Activated CD4-positive, alpha-beta memory T cell treated with anti-CD3 and anti-CD28 coated beads, Interleukin-2, amount 10 ng/mL, durations not matched to agents 7 days and 5 days (primary cell): Measurements from ENCODE around the gene MSL2. TPM values are rescaled to one million over a fixed set of nuclear protein-coding genes. Genes with fewer than 3 reads are reported as not detected.
"Not testable (repeated sequence)": the region's sequence is repeated elsewhere in the genome, so short reads cannot be mapped to it uniquely, and the experiment has no call there.

Experiments used
- CTCF ChIA-PET: fragments of 350-600 bp; sonication (Branson Sonifier 250); formaldehyde crosslinking; loops from one replicate; lab custom pipeline; 2021; ENCODE audit warnings: antibody characterized with exemption, inconsistent platforms; lab: Charles Lee
- POLR2A ChIA-PET: fragments of 350-600 bp; sonication (Branson Sonifier 250); formaldehyde crosslinking; loops from one replicate; lab custom pipeline; 2021; ENCODE audit warnings: antibody characterized with exemption; lab: Charles Lee
- DNase-seq: peaks from one replicate; pipeline ENCODE4 v3.0.0-alpha.2; 2020
- H3K27ac Mint-ChIP-seq: one replicate; pipeline ENCODE4 v1.8.0; 2021; ENCODE audit warnings: mild to moderate bottlenecking, mixed read lengths
- H3K27me3 Mint-ChIP-seq: one replicate; pipeline ENCODE4 v1.8.0; 2021; ENCODE audit warnings: mixed read lengths
- H3K36me3 Mint-ChIP-seq: one replicate; pipeline ENCODE4 v1.8.0; 2021; ENCODE audit warnings: low read depth, mixed read lengths
- H3K4me1 Mint-ChIP-seq: one replicate; pipeline ENCODE4 v1.8.0; 2021; ENCODE audit warnings: mixed read lengths
- H3K4me3 Mint-ChIP-seq: one replicate; pipeline ENCODE4 v1.8.0; 2021; ENCODE audit warnings: mild to moderate bottlenecking, mixed read lengths
- H3K9me3 Mint-ChIP-seq: one replicate; pipeline ENCODE4 v1.8.0; 2021; ENCODE audit warnings: mixed read lengths
- total RNA-seq, 2 experiments: library from RNA; stranded (reverse); gene quantifications; one replicate each; pipeline ENCODE4 v1.2.3, GENCODE V29; 2021

The MSL2 gene
- total RNA-seq, 2 experiments from 2014 or later = 57.4 to 63.9 TPM

GRCh38 chr3:136198462-136199078 is 2.4 kb upstream of the MSL2 start:
- not testable (repeated sequence) for DNase-seq, H3K27ac Mint-ChIP-seq, H3K9me3 Mint-ChIP-seq, H3K4me3 Mint-ChIP-seq, H3K27me3 Mint-ChIP-seq
- ChIA-PET CTCF (interaction anchor here (0.6 to 6.2 kb wide), 5 partner anchors 52 to 817 kb away, joined by 3 to 61 read pairs (median 4); partner anchors contain the start of genes PCCB and STAG1), POLR2A (interaction anchor here (2.6 to 4.9 kb wide), 2 partner anchors 51 to 554 kb away, joined by 53 to 92 read pairs; partner anchors contain the start of genes PCCB and STAG1)
- Mint-ChIP-seq H3K36me3 (peaks cover 32% of the 10 kb centered on the region), H3K4me1 (peaks cover 17% of the 10 kb centered on the region)

GRCh38 chr3:136197159-136197793 is 1.1 kb upstream of the MSL2 start:
- ChIA-PET POLR2A (interaction anchor here (1.0 to 5.5 kb wide), 12 partner anchors 9 to 1712 kb away, joined by 3 to 92 read pairs (median 8); partner anchors contain the start of genes ANAPC13, CEP63, NCK1 and PCCB), CTCF (interaction anchor here (0.5 to 6.2 kb wide), 15 partner anchors 11 to 1810 kb away, joined by 3 to 61 read pairs (median 3); partner anchors contain the start of genes PCCB and STAG1)
- no peaks in the 10 kb centered on the region for H3K9me3 Mint-ChIP-seq

GRCh38 chr3:136196401-136197158 is 445 bp upstream of the MSL2 start:
- H3K4me1 Mint-ChIP-seq = peaks cover 32% of the 10 kb centered on the region
- POLR2A ChIA-PET = interaction anchor here (0.8 to 5.5 kb wide), 20 partner anchors 8 to 1711 kb away, joined by 3 to 92 read pairs (median 4); partner anchors contain the start of genes ANAPC13, CEP63, NCK1 and PCCB
- peak overlapping the region; percentile 97 for H3K27ac Mint-ChIP-seq
- DNase-seq = peak; percentile 99
- peaks cover 2% of the 10 kb centered on the region for H3K27me3 Mint-ChIP-seq
- H3K4me3 Mint-ChIP-seq = peak overlapping the region; percentile 98
- no peaks in the 10 kb centered on the region for H3K9me3 Mint-ChIP-seq
- peaks cover 49% of the 10 kb centered on the region for H3K36me3 Mint-ChIP-seq
- CTCF ChIA-PET = interaction anchor here (0.5 to 6.2 kb wide), 12 partner anchors 54 to 836 kb away, joined by 3 to 61 read pairs (median 3); partner anchors contain the start of genes PCCB and STAG1

More at GRCh38 chr3:136197159-136197793, 1.1 kb upstream of the MSL2 start:
- Mint-ChIP-seq H3K4me3 (peak overlapping the region; percentile 98), H3K36me3 (peaks cover 43% of the 10 kb centered on the region), H3K27me3 (peaks cover 2% of the 10 kb centered on the region), H3K27ac (peak overlapping the region; percentile 97), H3K4me1 (peaks cover 25% of the 10 kb centered on the region)
- DNase-seq = no peak

- peak; percentile 64 for DNase-seq
- Mint-ChIP-seq H3K9me3 (no peaks in the 10 kb centered on the region), H3K36me3 (peaks cover 58% of the 10 kb centered on the region), H3K27ac (peak overlapping the region; percentile 97), H3K4me3 (peak overlapping the region; percentile 98), H3K4me1 (peaks cover 43% of the 10 kb centered on the region), H3K27me3 (peaks cover 2% of the 10 kb centered on the region)
- ChIA-PET POLR2A (interaction anchor here (0.8 to 5.5 kb wide), 14 partner anchors 9 to 724 kb away, joined by 3 to 92 read pairs (median 6); partner anchors contain the start of genes NCK1, PCCB and STAG1), CTCF (interaction anchor here (0.7 to 6.2 kb wide), 7 partner anchors 13 to 820 kb away, joined by 3 to 61 read pairs (median 4); partner anchors contain the start of genes PCCB and STAG1)
These were observed 674 bp downstream of the MSL2 start for GRCh38 chr3:136195258-136196063.

GRCh38 chr3:136194409-136195257 is 1.5 kb downstream of the MSL2 start:
- H3K4me1 Mint-ChIP-seq = peaks cover 52% of the 10 kb centered on the region
- DNase-seq = peak; percentile 67
- ChIA-PET POLR2A (interaction anchor here (0.8 to 5.5 kb wide), 9 partner anchors 8 to 666 kb away, joined by 3 to 92 read pairs (median 8); partner anchors contain the start of genes NCK1, PCCB and STAG1), CTCF (interaction anchor here (0.6 to 6.2 kb wide), 5 partner anchors 10 to 558 kb away, joined by 3 to 61 read pairs (median 4); partner anchors contain the start of gene STAG1)
- no peaks in the 10 kb centered on the region for H3K9me3 Mint-ChIP-seq
- H3K27me3 Mint-ChIP-seq = peaks cover 2% of the 10 kb centered on the region
- peak overlapping the region; percentile 98 for H3K4me3 Mint-ChIP-seq
- H3K36me3 Mint-ChIP-seq = peaks cover 64% of the 10 kb centered on the region
- H3K27ac Mint-ChIP-seq = peak overlapping the region; percentile 97

- CTCF ChIA-PET = interaction anchor here (0.7 to 6.2 kb wide), 5 partner anchors 8 to 559 kb away, joined by 3 to 61 read pairs (median 5); partner anchors contain the start of gene STAG1
- H3K36me3 Mint-ChIP-seq = peaks cover 67% of the 10 kb centered on the region
- DNase-seq = no peak
- H3K4me3 Mint-ChIP-seq = peak overlapping the region; percentile 98
- POLR2A ChIA-PET = interaction anchor here (1.0 to 5.5 kb wide), 4 partner anchors 9 to 667 kb away, joined by 3 to 92 read pairs (median 13); partner anchors contain the start of genes NCK1 and STAG1
- peaks cover 60% of the 10 kb centered on the region for H3K4me1 Mint-ChIP-seq
- peak overlapping the region; percentile 97 for H3K27ac Mint-ChIP-seq
- H3K9me3 Mint-ChIP-seq = no peaks in the 10 kb centered on the region
- peaks cover 2% of the 10 kb centered on the region for H3K27me3 Mint-ChIP-seq
These were observed 2.7 kb downstream of the MSL2 start for GRCh38 chr3:136193278-136194054.

GRCh38 chr3:136192831-136193230 is 3.3 kb downstream of the MSL2 start:
- Mint-ChIP-seq H3K9me3 (no peaks in the 10 kb centered on the region), H3K27me3 (peaks cover 2% of the 10 kb centered on the region), H3K27ac (peak overlapping the region; percentile 97), H3K4me1 (peaks cover 61% of the 10 kb centered on the region), H3K36me3 (peaks cover 62% of the 10 kb centered on the region), H3K4me3 (peak overlapping the region; percentile 98)
- CTCF ChIA-PET = interaction anchor here (6.2 kb wide), 1 partner anchor 560 kb away, joined by 61 read pairs; the partner anchor contains the start of gene STAG1
- DNase-seq = no peak
- POLR2A ChIA-PET = interaction anchor here (1.0 to 5.5 kb wide), 4 partner anchors 8 to 668 kb away, joined by 3 to 48 read pairs (median 8); partner anchors contain the start of genes NCK1 and STAG1

- Mint-ChIP-seq H3K27ac (peak overlapping the region; percentile 97), H3K4me1 (peaks cover 61% of the 10 kb centered on the region), H3K4me3 (peak overlapping the region; percentile 98), H3K36me3 (peaks cover 62% of the 10 kb centered on the region)
- ChIA-PET CTCF (interaction anchor here (1.0 to 6.2 kb wide), 2 partner anchors 560 to 561 kb away, joined by 4 to 61 read pairs; partner anchors contain the start of gene STAG1), POLR2A (interaction anchor here (1.5 to 5.5 kb wide), 3 partner anchors 19 to 669 kb away, joined by 3 to 48 read pairs (median 13); partner anchors contain the start of genes NCK1 and STAG1)
- H3K27me3 Mint-ChIP-seq, H3K9me3 Mint-ChIP-seq, DNase-seq: not testable (repeated sequence)
These were observed 3.9 kb downstream of the MSL2 start for GRCh38 chr3:136192195-136192594.

GRCh38 chr3:136189859-136190617 is 6.1 kb downstream of the MSL2 start:
- H3K27ac Mint-ChIP-seq = no peak overlapping the region
- no peaks in the 10 kb centered on the region for H3K27me3 Mint-ChIP-seq
- H3K4me1 Mint-ChIP-seq = peaks cover 74% of the 10 kb centered on the region
- no peak for DNase-seq
- POLR2A ChIA-PET = interaction anchor here (1.4 kb wide), 1 partner anchor 562 kb away, joined by 4 read pairs; the partner anchor contains the start of gene STAG1
- H3K36me3 Mint-ChIP-seq = peaks cover 51% of the 10 kb centered on the region
- no peaks in the 10 kb centered on the region for H3K9me3 Mint-ChIP-seq
- H3K4me3 Mint-ChIP-seq = peak overlapping the region; percentile 98
- CTCF ChIA-PET = interaction anchor here (0.7 to 1.4 kb wide), 4 partner anchors 113 to 563 kb away, joined by 3 to 4 read pairs (median 4); no protein-coding TSS in a partner anchor
